SU-DHL-6 (cell line): ENCODE measurements around the gene ADPRS.
A peak's percentile ranks its signal among the peaks of the same experiment; 100 is the strongest.

Source experiments
- EZH2phosphoT487 ChIP-seq: fragments of 200-600 bp; sonication (generic), shearing (Covaris generic); conservative IDR thresholded peaks from 2 replicates; pipeline ENCODE4 v1.6.1; 2018; ENCODE audit warnings: mild to moderate bottlenecking, antibody characterized with exemption, low read length, moderate library complexity, mixed read lengths
- TF ChIP-seq, protein P1 (sequence below): fragments of 200-600 bp; sonication (generic); IDR thresholded peaks from one replicate; pipeline ENCODE4 v1.5.1; 2017; ENCODE audit warnings: antibody characterized with exemption, mild to moderate bottlenecking, low read length, moderate library complexity; ENCODE audit not compliant: insufficient read depth, poor library complexity, severe bottlenecking

DNA sequence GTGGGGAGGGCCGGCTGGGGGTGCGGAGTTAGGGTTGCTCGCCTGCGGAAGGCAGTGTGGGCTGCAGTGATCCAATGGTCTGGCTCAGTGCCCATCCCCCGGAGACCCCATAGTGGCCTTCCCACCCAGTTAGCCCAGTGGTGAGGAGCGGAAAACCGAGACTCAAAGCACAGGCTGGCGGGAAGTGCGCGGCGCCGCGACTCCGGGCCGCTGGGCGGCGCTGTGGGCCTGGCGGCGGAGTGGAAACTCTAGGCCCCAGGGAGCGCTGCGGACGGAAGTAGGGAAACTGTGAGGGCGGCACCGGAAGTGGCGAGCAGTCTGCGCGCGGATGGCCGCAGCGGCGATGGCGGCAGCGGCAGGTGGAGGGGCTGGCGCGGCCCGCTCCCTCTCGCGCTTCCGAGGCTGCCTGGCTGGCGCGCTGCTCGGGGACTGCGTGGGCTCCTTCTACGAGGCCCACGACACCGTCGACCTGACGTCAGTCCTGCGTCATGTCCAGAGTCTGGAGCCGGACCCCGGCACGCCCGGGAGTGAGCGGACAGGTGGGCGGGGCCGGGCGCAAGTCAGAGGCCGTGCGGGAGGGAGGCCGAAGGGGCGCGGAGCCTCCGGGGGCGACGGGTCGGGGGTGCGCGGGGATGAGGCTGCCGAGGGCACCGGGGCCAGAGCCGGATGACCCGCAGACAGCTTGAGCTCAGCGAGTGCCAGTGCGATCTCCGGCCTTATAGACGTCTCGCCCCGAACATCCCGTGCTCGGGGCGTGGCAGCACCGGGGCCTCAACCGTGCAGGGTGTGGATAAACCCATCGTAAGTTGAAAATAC lies at the start of gene ADPRS:
- TF ChIP-seq EZH2phosphoT487, result no peak
- TF ChIP-seq, protein P1, sequence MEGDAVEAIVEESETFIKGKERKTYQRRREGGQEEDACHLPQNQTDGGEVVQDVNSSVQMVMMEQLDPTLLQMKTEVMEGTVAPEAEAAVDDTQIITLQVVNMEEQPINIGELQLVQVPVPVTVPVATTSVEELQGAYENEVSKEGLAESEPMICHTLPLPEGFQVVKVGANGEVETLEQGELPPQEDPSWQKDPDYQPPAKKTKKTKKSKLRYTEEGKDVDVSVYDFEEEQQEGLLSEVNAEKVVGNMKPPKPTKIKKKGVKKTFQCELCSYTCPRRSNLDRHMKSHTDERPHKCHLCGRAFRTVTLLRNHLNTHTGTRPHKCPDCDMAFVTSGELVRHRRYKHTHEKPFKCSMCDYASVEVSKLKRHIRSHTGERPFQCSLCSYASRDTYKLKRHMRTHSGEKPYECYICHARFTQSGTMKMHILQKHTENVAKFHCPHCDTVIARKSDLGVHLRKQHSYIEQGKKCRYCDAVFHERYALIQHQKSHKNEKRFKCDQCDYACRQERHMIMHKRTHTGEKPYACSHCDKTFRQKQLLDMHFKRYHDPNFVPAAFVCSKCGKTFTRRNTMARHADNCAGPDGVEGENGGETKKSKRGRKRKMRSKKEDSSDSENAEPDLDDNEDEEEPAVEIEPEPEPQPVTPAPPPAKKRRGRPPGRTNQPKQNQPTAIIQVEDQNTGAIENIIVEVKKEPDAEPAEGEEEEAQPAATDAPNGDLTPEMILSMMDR, result peak; percentile 98
